ENCODE data around the gene PLEKHF1.

GRCh38 chr19:29699861-29700260 is 34.6 kb downstream of the PLEKHF1 start:
- TF ChIP-seq EP300 (IDR thresholded peaks at IDR 0.05; ENCODE audit: low read depth) (no peak), POLR2A (IDR thresholded peaks at IDR 0.05) (no peak), CTCF (IDR thresholded peaks at IDR 0.05) (no peak), POLR2AphosphoS5 (IDR thresholded peaks at IDR 0.05) (no peak)
